IMR-90 (cell line): ENCODE data around the gene AFF2. TPM values are rescaled to one million over a fixed set of nuclear protein-coding genes. Genes with fewer than 3 reads are reported as not detected.

Experiments
- ATAC-seq: fragments of 200-7000 bp; cut with Tn5 transposase; 2 replicates; pipeline ENCODE4 v1.9.1; 2020; ENCODE audit warnings: low read depth, mild to moderate bottlenecking, moderate library complexity
- BruUV-seq: library from RNA; stranded (reverse); fragments of 400-500 nt; replicated peaks from 2 replicates; lab custom pipeline; 2021; lab: Mats Ljungman, UMichigan
- CTCF ChIA-PET: fragments of 300-600 bp; formaldehyde crosslinking; extraction: SDS; loops from one replicate; lab custom pipeline; 2021; ENCODE audit warnings: antibody characterized with exemption; lab: Yijun Ruan, JAX
- POLR2A ChIA-PET: fragments of 300-600 bp; sonication (Branson Sonifier 250); formaldehyde crosslinking; loops from one replicate; lab custom pipeline; 2022; ENCODE audit warnings: antibody characterized with exemption; ENCODE audit not compliant: unreplicated experiment; lab: Charles Lee
- DNase-seq: peaks from one replicate; pipeline ENCODE4 v3.0.0; 2013
- H2AFZ ChIP-seq: replicated peaks from 2 replicates; pipeline ENCODE3; 2013; ENCODE audit warnings: low read length, mild to moderate bottlenecking; ENCODE audit not compliant: poor library complexity
- H2AK5ac ChIP-seq: 2 replicates; pipeline ENCODE4 v1.6.1; 2013; ENCODE audit warnings: low read depth, low read length, inconsistent platforms
- H2AK9ac ChIP-seq: replicated peaks from 2 replicates; pipeline ENCODE3; 2013; ENCODE audit warnings: mild to moderate bottlenecking, low read depth, low read length, moderate library complexity; ENCODE audit not compliant: poor library complexity
- H2BK120ac ChIP-seq: 2 replicates; pipeline ENCODE4 v1.6.1; 2013; ENCODE audit warnings: low read depth, low read length, inconsistent platforms
- H2BK15ac ChIP-seq: 3 replicates; pipeline ENCODE4 v1.6.1; 2013; ENCODE audit warnings: low read depth, low read length, inconsistent platforms
- H2BK20ac ChIP-seq: 2 replicates; pipeline ENCODE4 v1.6.1; 2013; ENCODE audit warnings: low read depth, mild to moderate bottlenecking, inconsistent platforms, low read length, moderate library complexity
- H2BK5ac ChIP-seq: 2 replicates; pipeline ENCODE4 v1.6.1; 2013; ENCODE audit warnings: mild to moderate bottlenecking, low read depth, low read length, inconsistent platforms; ENCODE audit not compliant: poor library complexity, severe bottlenecking
- H3K14ac ChIP-seq: replicated peaks from 2 replicates; pipeline ENCODE4 v1.6.1; 2013; ENCODE audit warnings: low read depth, low read length, inconsistent platforms
- H3K18ac ChIP-seq: 2 replicates; pipeline ENCODE4 v1.6.1; 2013; ENCODE audit warnings: low read depth, low read length, control low read depth
- H3K23ac ChIP-seq: 2 replicates; pipeline ENCODE4 v1.6.1; 2013; ENCODE audit warnings: low read depth, low read length, inconsistent platforms
- H3K27ac ChIP-seq: 2 replicates; pipeline ENCODE4 v1.5.1; 2013; ENCODE audit warnings: mild to moderate bottlenecking, control low read depth, low read length; ENCODE audit not compliant: insufficient read depth
- H3K27me3 ChIP-seq: 2 replicates; pipeline ENCODE4 v1.6.1; 2013; ENCODE audit warnings: low read length; ENCODE audit not compliant: control insufficient read depth, insufficient read depth
- H3K36me3 ChIP-seq: 2 replicates; pipeline ENCODE4 v1.6.1; 2013; ENCODE audit warnings: low read length, mixed read lengths; ENCODE audit not compliant: control insufficient read depth, insufficient read depth
- H3K4ac ChIP-seq: 2 replicates; pipeline ENCODE4 v1.6.1; 2013; ENCODE audit warnings: low read depth, low read length, inconsistent platforms
- H3K4me1 ChIP-seq: 2 replicates; pipeline ENCODE4 v1.6.1; 2013; ENCODE audit warnings: low read length, mixed read lengths; ENCODE audit not compliant: control insufficient read depth, insufficient read depth
- H3K4me2 ChIP-seq: 2 replicates; pipeline ENCODE4 v1.6.1; 2013; ENCODE audit warnings: low read depth, mild to moderate bottlenecking, control low read depth, low read length, moderate library complexity
- H3K4me3 ChIP-seq: 2 replicates; pipeline ENCODE4 v1.5.1; 2013; ENCODE audit warnings: low read depth, mild to moderate bottlenecking, control low read depth, low read length, moderate library complexity; ENCODE audit not compliant: insufficient read depth
- H3K56ac ChIP-seq: 2 replicates; pipeline ENCODE4 v1.6.1; 2013; ENCODE audit warnings: low read length, inconsistent platforms; ENCODE audit not compliant: insufficient read depth; ENCODE audit errors: extremely low read depth
- H3K79me1 ChIP-seq, 2 experiments: 2 replicates each; pipeline ENCODE4 v1.6.1; 2013; ENCODE audit warnings: low read length in 2 of 2, inconsistent platforms in 1 of 2, low read depth in 1 of 2
- H3K9ac ChIP-seq: 2 replicates; pipeline ENCODE4 v1.6.1; 2013; ENCODE audit warnings: low read depth, low read length, control low read depth
- H3K9me1 ChIP-seq: 2 replicates; pipeline ENCODE4 v1.6.1; 2013; ENCODE audit warnings: low read length, inconsistent platforms; ENCODE audit not compliant: insufficient read depth
- H3K9me3 ChIP-seq: 2 replicates; pipeline ENCODE4 v1.6.1; 2013; ENCODE audit warnings: low read length; ENCODE audit not compliant: control insufficient read depth, insufficient read depth
- H4K20me1 ChIP-seq: 2 replicates; pipeline ENCODE4 v1.6.1; 2013; ENCODE audit warnings: low read length, inconsistent platforms; ENCODE audit not compliant: insufficient read depth
- H4K5ac ChIP-seq: 2 replicates; pipeline ENCODE4 v1.6.1; 2013; ENCODE audit warnings: mild to moderate bottlenecking, low read depth, low read length, control low read depth
- H4K8ac ChIP-seq, 2 experiments: 2 replicates each; pipeline ENCODE4 v1.6.1; 2013; ENCODE audit warnings: low read depth in 2 of 2, low read length in 2 of 2, control low read depth in 1 of 2, inconsistent platforms in 1 of 2
- H4K91ac ChIP-seq: 2 replicates; pipeline ENCODE4 v1.6.1; 2013; ENCODE audit warnings: low read depth, low read length, inconsistent platforms; ENCODE audit not compliant: insufficient read depth
- BHLHE40 ChIP-seq: fragments of 150-350 bp; IDR thresholded peaks from 2 replicates; pipeline ENCODE4 v1.6.1; 2016; ENCODE audit warnings: mild to moderate bottlenecking, low read depth, low read length
- CEBPB ChIP-seq: IDR thresholded peaks from 2 replicates; pipeline ENCODE4 v1.6.1; 2012; ENCODE audit warnings: low read depth, low read length, improper control_type of control experiment
- CHD1 ChIP-seq: IDR thresholded peaks from 2 replicates; pipeline ENCODE4 v1.6.1; 2012; ENCODE audit warnings: low read depth, low read length, improper control_type of control experiment
- CTCF ChIP-seq: conservative IDR thresholded peaks from 2 replicates; pipeline ENCODE4 v1.5.1; 2012; ENCODE audit warnings: mild to moderate bottlenecking, low read depth, low read length, improper control_type of control experiment
- FOS ChIP-seq: fragments of 150-350 bp; IDR thresholded peaks from 2 replicates; pipeline ENCODE4 v1.6.1; 2016; ENCODE audit warnings: low read depth, low read length
- MAFK ChIP-seq: IDR thresholded peaks from 2 replicates; pipeline ENCODE4 v1.6.1; 2012; ENCODE audit warnings: low read depth, low read length, improper control_type of control experiment
- MAZ ChIP-seq: IDR thresholded peaks from 2 replicates; pipeline ENCODE4 v1.6.1; 2012; ENCODE audit warnings: low read depth, mild to moderate bottlenecking, low read length, improper control_type of control experiment, moderate library complexity, borderline replicate concordance
- MXI1 ChIP-seq: IDR thresholded peaks from 2 replicates; pipeline ENCODE4 v1.6.1; 2012; ENCODE audit warnings: low read depth, mild to moderate bottlenecking, low read length, moderate library complexity, borderline replicate concordance
- POLR2A ChIP-seq: IDR thresholded peaks from 2 replicates; pipeline ENCODE4 v1.6.1; 2012; ENCODE audit warnings: mild to moderate bottlenecking, low read depth, low read length
- RCOR1 ChIP-seq: IDR thresholded peaks from 2 replicates; pipeline ENCODE4 v1.6.1; 2012; ENCODE audit warnings: mild to moderate bottlenecking, low read length, improper control_type of control experiment; ENCODE audit not compliant: insufficient replicate concordance
- RFX5 ChIP-seq: IDR thresholded peaks from 2 replicates; pipeline ENCODE4 v1.8.0; 2012; ENCODE audit warnings: low read depth, mild to moderate bottlenecking, low read length, moderate library complexity
- WGBS, 2 experiments: methylation state at CpG; one replicate each; pipeline versions ENCODE4 v1.1.5 to v1.1.7; 2013; ENCODE audit warnings: missing lambda C conversion rate in 2 of 2; ENCODE audit not compliant: insufficient read length in 1 of 2; ENCODE audit errors: extremely low coverage in 2 of 2; 5-methylcytosine and 5-hydroxymethylcytosine counted together
- dilution Hi-C: fragments of 300-500 bp; cut with HindIII; formaldehyde crosslinking; loops from one replicate; pipeline ENCODE4 v1.14.3; 2018; ENCODE audit warnings: low sequenced_read_pairs; ENCODE audit not compliant: unreplicated experiment
- in situ Hi-C: fragments of 300-500 bp; cut with MboI; formaldehyde crosslinking; loops from 3 replicates; pipeline ENCODE4 v1.14.3; 2019; ENCODE audit warnings: low sequenced_read_pairs, inconsistent platforms, mixed read lengths
- intact Hi-C: fragments of 100-400 bp; cut with micrococcal nuclease; formaldehyde crosslinking; loops from 2 replicates; pipeline ENCODE4 v1.10.0; 2022
- polyA plus RNA-seq, 3 experiments: library from polyadenylated mRNA; depleted of rRNA; stranded (reverse); fragments of >200 nt; gene quantifications; 2 replicates each; pipeline ENCODE4 v1.2.3, GENCODE V29; 2012; ENCODE audit warnings: low replicate concordance in 1 of 3
- total RNA-seq: library from RNA; depleted of rRNA; stranded (reverse); fragments of >200 nt; gene quantifications from 2 replicates; pipeline ENCODE4 v1.2.3, GENCODE V29; 2012
- TF ChIP-seq, protein P1 (sequence below): fragments of 150-350 bp; IDR thresholded peaks from 2 replicates; pipeline ENCODE4 v1.6.1; 2017; ENCODE audit warnings: mild to moderate bottlenecking, antibody characterized with exemption, low read length, low read depth
- TF ChIP-seq, protein P2 (sequence below): fragments of 150-350 bp; IDR thresholded peaks from 2 replicates; pipeline ENCODE4 v1.6.1; 2016; ENCODE audit warnings: low read depth, mild to moderate bottlenecking, low read length, moderate library complexity, borderline replicate concordance

The AFF2 gene
- total and polyA plus RNA-seq, 2 of the 4 experiments (the other 2 are of a cell fraction) = 0.15 to 0.72 TPM

DNA sequence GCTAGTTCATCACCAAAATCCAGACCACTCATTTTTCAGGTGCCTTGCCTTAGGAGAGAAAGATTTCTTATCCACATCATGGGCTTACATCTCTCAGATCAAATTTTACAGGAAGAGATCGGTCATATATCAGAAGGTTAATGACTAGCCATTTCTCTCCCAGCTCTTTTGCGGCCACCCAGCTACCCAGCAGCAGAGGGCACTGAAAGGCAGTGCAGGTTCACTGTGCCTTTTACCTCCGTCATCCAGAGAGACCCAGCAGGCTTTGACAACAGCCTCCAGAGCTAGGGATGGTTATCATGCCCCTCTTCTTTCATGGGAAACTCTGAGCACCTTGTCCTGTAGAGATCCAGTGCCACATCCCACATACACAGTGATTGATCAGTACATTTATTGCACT, 384.8 kb downstream of the AFF2 start:
- Histone ChIP-seq H3K36me3 (no peaks in the 10 kb centered on the region), H3K9ac (no peak overlapping the region), H3K9me3 (no peaks in the 10 kb centered on the region), H4K8ac (no peak overlapping the region), H3K4me1 (no peaks in the 10 kb centered on the region), H3K4me2 (no peak overlapping the region), H3K18ac (no peak overlapping the region), H4K20me1 (no peaks in the 10 kb centered on the region), H3K27ac (no peak overlapping the region), H2BK15ac (no peak overlapping the region), H2BK120ac (no peak overlapping the region), H3K4me3 (no peak overlapping the region), H2BK20ac (no peak overlapping the region), H2AFZ (no peak overlapping the region), H2AK9ac (no peak overlapping the region), H2BK5ac (no peak overlapping the region), H3K56ac (no peak overlapping the region), H3K79me1 (no peaks in the 10 kb centered on the region), H4K5ac (no peak overlapping the region), H2AK5ac (no peak overlapping the region), H3K4ac (no peak overlapping the region), H3K27me3 (no peaks in the 10 kb centered on the region), H4K91ac (no peak overlapping the region), H3K14ac (no peak overlapping the region), H3K23ac (no peak overlapping the region), H3K9me1 (no peaks in the 10 kb centered on the region)
- WGBS, 2 experiments = 83% methylated on average over 1 of the region's 3 CpGs; no CpG with 5 or more reads in 1 of the 2 experiments
- in situ Hi-C loops = no loop called here
- POLR2A ChIA-PET = no interaction called here
- TF ChIP-seq FOS (no peak), RFX5 (no peak), MXI1 (no peak), CEBPB (no peak), POLR2A (no peak), MAFK (no peak), BHLHE40 (no peak), CHD1 (no peak), CTCF (no peak), RCOR1 (no peak), MAZ (no peak)
- TF ChIP-seq, protein P1, sequence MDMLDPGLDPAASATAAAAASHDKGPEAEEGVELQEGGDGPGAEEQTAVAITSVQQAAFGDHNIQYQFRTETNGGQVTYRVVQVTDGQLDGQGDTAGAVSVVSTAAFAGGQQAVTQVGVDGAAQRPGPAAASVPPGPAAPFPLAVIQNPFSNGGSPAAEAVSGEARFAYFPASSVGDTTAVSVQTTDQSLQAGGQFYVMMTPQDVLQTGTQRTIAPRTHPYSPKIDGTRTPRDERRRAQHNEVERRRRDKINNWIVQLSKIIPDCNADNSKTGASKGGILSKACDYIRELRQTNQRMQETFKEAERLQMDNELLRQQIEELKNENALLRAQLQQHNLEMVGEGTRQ = no peak
- TF ChIP-seq, protein P2, sequence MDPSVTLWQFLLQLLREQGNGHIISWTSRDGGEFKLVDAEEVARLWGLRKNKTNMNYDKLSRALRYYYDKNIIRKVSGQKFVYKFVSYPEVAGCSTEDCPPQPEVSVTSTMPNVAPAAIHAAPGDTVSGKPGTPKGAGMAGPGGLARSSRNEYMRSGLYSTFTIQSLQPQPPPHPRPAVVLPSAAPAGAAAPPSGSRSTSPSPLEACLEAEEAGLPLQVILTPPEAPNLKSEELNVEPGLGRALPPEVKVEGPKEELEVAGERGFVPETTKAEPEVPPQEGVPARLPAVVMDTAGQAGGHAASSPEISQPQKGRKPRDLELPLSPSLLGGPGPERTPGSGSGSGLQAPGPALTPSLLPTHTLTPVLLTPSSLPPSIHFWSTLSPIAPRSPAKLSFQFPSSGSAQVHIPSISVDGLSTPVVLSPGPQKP = no peak
- BruUV-seq = no TSS peak
- DNase-seq (no peak), ATAC-seq (no peak)
- CTCF ChIA-PET = interaction anchor here (0.5 kb wide), 2 partner anchors 51 to 725 kb away, joined by 3 to 4 read pairs; no protein-coding TSS in a partner anchor
- intact Hi-C loops = no loop called here
- dilution Hi-C loops = no loop called here
